Vagina (tissue), 2 donors: ENCODE data around the gene IL1A. TPM values are rescaled to one million over a fixed set of nuclear protein-coding genes. Genes with fewer than 3 reads are reported as not detected.

ENCODE experiments used
- DNase-seq, 2 donors: peaks; one replicate each; pipeline ENCODE4 v3.0.0-alpha.2; 2017; ENCODE audit errors: extremely low spot score in 2 of 2
- H3K27ac ChIP-seq: fragments of 200-600 bp; sonication (generic); one replicate; pipeline ENCODE4 v1.5.1; 2019
- H3K27me3 ChIP-seq: fragments of 200-600 bp; sonication (generic); one replicate; pipeline ENCODE4 v1.5.1; 2019
- H3K36me3 ChIP-seq, 2 donors: fragments of 200-600 bp; sonication (generic); one replicate each; pipeline ENCODE4 v1.5.1; 2017 to 2019
- H3K4me1 ChIP-seq: fragments of 200-600 bp; sonication (generic); one replicate; pipeline ENCODE4 v1.5.1; 2019
- H3K4me3 ChIP-seq, 2 donors: fragments of 200-600 bp; sonication (generic); 1 replicate in 1 of 2; 2 replicates in 1 of 2; pipeline ENCODE4 v1.5.1; 2016 to 2019
- H3K9me3 ChIP-seq: fragments of 200-600 bp; sonication (generic); one replicate; pipeline ENCODE4 v1.5.1; 2019
- POLR2A ChIP-seq, 2 donors: fragments of 450-650 bp; IDR thresholded peaks; one replicate each; pipeline ENCODE4 v1.6.1; 2017; ENCODE audit warnings: antibody characterized with exemption in 2 of 2, mild to moderate bottlenecking in 2 of 2, moderate library complexity in 2 of 2
- POLR2AphosphoS5 ChIP-seq, 2 donors: sonication (generic); formaldehyde crosslinking; IDR thresholded peaks; one replicate each; pipeline ENCODE4 v1.9.0; 2017; ENCODE audit warnings: antibody characterized with exemption in 2 of 2, mild to moderate bottlenecking in 2 of 2, low read depth in 1 of 2; ENCODE audit not compliant: insufficient read depth in 1 of 2
- intact Hi-C: fragments of 100-400 bp; cut with DNase I; formaldehyde crosslinking; loops from one replicate; pipeline ENCODE4 v1.15.1; 2023
- total RNA-seq: library from RNA; depleted of rRNA; stranded (reverse); fragments of >200 nt; gene quantifications from one replicate; pipeline ENCODE4 v1.2.3, GENCODE V29; 2016
- TF ChIP-seq, protein P1 (sequence below), 3 experiments: fragments of 450-650 bp in 2 of 3; fragments of 200-600 bp in 1 of 3; sonication (generic) in 1 of 3; IDR thresholded peaks; one replicate each; pipeline ENCODE4 v1.5.1; 2017 to 2019; ENCODE audit warnings: antibody characterized with exemption in 3 of 3, mild to moderate bottlenecking in 2 of 3, moderate library complexity in 2 of 3

Gene IL1A
- total RNA-seq, 1 donor from 2014 or later, result 0.98 TPM

DNA sequence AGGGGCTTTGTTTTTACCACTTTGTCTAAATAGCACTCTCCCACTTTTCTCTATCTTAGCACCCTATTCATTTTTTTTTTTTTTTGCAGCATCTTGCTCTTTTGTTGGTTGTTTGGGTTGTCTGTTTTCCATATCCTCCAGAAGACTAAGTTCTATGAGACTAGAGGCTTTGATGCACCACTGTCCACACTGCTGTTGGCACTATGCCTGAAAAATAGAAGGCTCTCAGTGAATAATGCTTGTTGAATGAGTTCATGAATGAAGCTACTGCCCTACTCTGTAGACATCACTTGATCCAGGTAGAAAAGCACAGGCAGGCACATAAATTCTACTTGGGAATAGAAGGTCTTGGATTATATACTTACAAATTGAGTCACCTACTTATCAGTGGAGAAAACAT lies 7.3 kb downstream of the IL1A start:
- Histone ChIP-seq H3K36me3 (no peaks in the 10 kb centered on the region), H3K27me3 (no peaks in the 10 kb centered on the region), H3K9me3 (no peaks in the 10 kb centered on the region), H3K27ac (no peak overlapping the region), H3K4me1 (no peaks in the 10 kb centered on the region), H3K4me3 (no peak overlapping the region)
- intact Hi-C loops, result no loop called here
- TF ChIP-seq, protein P1, sequence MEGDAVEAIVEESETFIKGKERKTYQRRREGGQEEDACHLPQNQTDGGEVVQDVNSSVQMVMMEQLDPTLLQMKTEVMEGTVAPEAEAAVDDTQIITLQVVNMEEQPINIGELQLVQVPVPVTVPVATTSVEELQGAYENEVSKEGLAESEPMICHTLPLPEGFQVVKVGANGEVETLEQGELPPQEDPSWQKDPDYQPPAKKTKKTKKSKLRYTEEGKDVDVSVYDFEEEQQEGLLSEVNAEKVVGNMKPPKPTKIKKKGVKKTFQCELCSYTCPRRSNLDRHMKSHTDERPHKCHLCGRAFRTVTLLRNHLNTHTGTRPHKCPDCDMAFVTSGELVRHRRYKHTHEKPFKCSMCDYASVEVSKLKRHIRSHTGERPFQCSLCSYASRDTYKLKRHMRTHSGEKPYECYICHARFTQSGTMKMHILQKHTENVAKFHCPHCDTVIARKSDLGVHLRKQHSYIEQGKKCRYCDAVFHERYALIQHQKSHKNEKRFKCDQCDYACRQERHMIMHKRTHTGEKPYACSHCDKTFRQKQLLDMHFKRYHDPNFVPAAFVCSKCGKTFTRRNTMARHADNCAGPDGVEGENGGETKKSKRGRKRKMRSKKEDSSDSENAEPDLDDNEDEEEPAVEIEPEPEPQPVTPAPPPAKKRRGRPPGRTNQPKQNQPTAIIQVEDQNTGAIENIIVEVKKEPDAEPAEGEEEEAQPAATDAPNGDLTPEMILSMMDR (IDR thresholded peaks at IDR 0.05), result no peak
- no peak for TF ChIP-seq POLR2AphosphoS5 (IDR thresholded peaks at IDR 0.05; ENCODE audit: insufficient read depth in 1 of 2, low read depth in 1 of 2)
- TF ChIP-seq POLR2A (IDR thresholded peaks at IDR 0.05), result no peak
- no peak for DNase-seq

DNA sequence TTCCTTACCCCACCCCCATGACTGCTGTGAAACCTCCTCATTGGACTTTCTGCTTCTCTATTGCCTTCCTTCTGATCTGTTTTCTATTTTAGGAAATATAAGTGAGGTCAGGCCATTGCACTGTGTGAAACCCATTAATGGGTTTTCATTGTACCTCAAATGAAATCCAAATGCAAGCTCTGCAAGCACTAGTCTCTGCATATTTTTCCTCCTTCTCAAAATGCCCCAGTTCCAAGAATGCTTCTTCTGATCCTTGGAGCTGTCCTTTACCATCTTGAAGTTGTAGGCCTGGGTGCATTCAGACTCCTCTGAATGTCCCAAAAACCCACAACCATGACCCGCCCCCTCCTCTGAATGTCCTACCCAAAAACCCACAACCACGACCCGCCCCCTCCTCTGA lies 8.2 kb downstream of the IL1A start:
- TF ChIP-seq, protein P1 (IDR thresholded peaks at IDR 0.05), result no peak
- TF ChIP-seq POLR2AphosphoS5 (IDR thresholded peaks at IDR 0.05; ENCODE audit: insufficient read depth in 1 of 2, low read depth in 1 of 2) (no peak), POLR2A (IDR thresholded peaks at IDR 0.05) (no peak)
- no peak for DNase-seq

GRCh38 chr2:112774536-112775285 lies 9.6 kb downstream of the IL1A start:
- no peak overlapping the region for H3K27ac ChIP-seq
- no peaks in the 10 kb centered on the region for H3K36me3 ChIP-seq
- H3K9me3 ChIP-seq, result no peaks in the 10 kb centered on the region
- no peaks in the 10 kb centered on the region for H3K4me1 ChIP-seq
- DNase-seq, result no peak
- no peak overlapping the region for H3K4me3 ChIP-seq
- intact Hi-C loops, result no loop called here
- H3K27me3 ChIP-seq, result no peaks in the 10 kb centered on the region
- TF ChIP-seq POLR2A (IDR thresholded peaks at IDR 0.05), result no peak
- TF ChIP-seq POLR2AphosphoS5 (IDR thresholded peaks at IDR 0.05; ENCODE audit: insufficient read depth in 1 of 2, low read depth in 1 of 2), result no peak
- TF ChIP-seq, protein P1 (IDR thresholded peaks at IDR 0.05), result no peak

More for the DNA sequence above, 8.2 kb downstream of the IL1A start:
- intact Hi-C loops, result no loop called here
- Histone ChIP-seq H3K9me3 (no peaks in the 10 kb centered on the region), H3K4me1 (no peaks in the 10 kb centered on the region), H3K27me3 (no peaks in the 10 kb centered on the region), H3K36me3 (no peaks in the 10 kb centered on the region), H3K4me3 (no peak overlapping the region), H3K27ac (no peak overlapping the region)

DNA sequence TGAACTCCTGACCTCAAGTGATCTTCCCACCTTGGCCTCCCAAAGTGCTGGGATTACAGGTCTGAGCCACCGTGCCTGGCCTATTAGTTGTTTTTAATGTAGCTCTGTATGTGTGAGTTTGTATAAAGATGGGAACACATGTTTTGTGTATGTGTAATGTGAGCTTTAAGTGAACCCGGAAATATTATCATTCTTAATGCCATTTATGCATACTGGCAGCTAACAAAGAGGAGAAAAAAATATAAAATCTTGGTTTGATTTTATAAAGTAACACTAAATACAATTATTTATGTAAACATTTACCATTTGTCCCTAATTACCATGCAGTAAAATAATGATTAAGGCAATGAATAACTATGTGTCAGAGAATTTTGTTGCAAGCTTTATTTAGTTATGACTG lies 10.7 kb downstream of the IL1A start:
- TF ChIP-seq, protein P1 (IDR thresholded peaks at IDR 0.05), result no peak
- TF ChIP-seq POLR2A (IDR thresholded peaks at IDR 0.05) (no peak), POLR2AphosphoS5 (IDR thresholded peaks at IDR 0.05; ENCODE audit: insufficient read depth in 1 of 2, low read depth in 1 of 2) (no peak)
- intact Hi-C loops, result no loop called here
- no peak overlapping the region for H3K27ac ChIP-seq
- no peaks in the 10 kb centered on the region for H3K9me3 ChIP-seq
- H3K4me3 ChIP-seq, result no peak overlapping the region
- H3K4me1 ChIP-seq, result no peaks in the 10 kb centered on the region
- H3K27me3 ChIP-seq, result no peaks in the 10 kb centered on the region
- H3K36me3 ChIP-seq, result no peaks in the 10 kb centered on the region
- no peak for DNase-seq

DNA sequence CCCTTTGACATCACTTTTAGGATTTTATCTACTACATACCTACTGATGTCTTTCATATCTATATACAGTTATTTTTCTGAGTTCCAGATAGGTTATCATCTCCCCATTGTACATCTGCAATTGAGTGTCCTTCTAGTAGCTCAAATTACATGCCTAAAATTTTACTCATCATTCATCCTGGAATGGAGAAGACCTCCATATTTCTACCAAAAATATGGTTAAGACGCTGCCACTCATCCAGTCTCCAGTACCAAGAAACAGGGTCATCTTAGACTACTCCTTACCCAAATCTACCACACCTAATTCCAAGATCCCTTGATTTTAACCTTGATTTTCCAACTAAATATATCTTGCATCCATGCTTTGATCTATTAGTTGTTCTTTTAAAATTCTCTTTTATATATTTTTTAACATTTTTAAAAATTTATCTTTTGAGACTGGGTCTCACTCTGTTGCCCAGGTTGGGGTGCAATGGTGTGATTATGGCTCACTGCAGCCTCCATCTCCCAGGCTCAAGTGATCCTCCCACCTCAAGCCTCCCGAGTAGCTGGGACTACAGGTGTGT lies 11.3 kb downstream of the IL1A start:
- DNase-seq, result no peak
- no peak overlapping the region for H3K27ac ChIP-seq
- H3K9me3 ChIP-seq, result no peaks in the 10 kb centered on the region
- H3K4me1 ChIP-seq, result no peaks in the 10 kb centered on the region
- no peaks in the 10 kb centered on the region for H3K27me3 ChIP-seq
- TF ChIP-seq POLR2A (IDR thresholded peaks at IDR 0.05) (no peak), POLR2AphosphoS5 (IDR thresholded peaks at IDR 0.05; ENCODE audit: insufficient read depth in 1 of 2, low read depth in 1 of 2) (no peak)
- TF ChIP-seq, protein P1 (IDR thresholded peaks at IDR 0.05), result no peak
- no peak overlapping the region for H3K4me3 ChIP-seq
- intact Hi-C loops, result no loop called here
- no peaks in the 10 kb centered on the region for H3K36me3 ChIP-seq
